GM23338 (cell line): ENCODE data around the gene SORCS2. TPM values are rescaled to one million over a fixed set of nuclear protein-coding genes. Genes with fewer than 3 reads are reported as not detected.
A peak's percentile ranks its signal among the peaks of the same experiment; 100 is the strongest.

ENCODE experiments used
- ATAC-seq: fragments of 200-7000 bp; cut with Tn5 transposase; 3 replicates; pipeline ENCODE4 v1.9.1; 2020
- DNase-seq: peaks from one replicate; pipeline ENCODE4 v3.0.0-alpha.2; 2015; ENCODE audit warnings: low spot score
- H2AFZ ChIP-seq: fragments of 200-600 bp; sonication (generic); 2 replicates; pipeline ENCODE4 v1.8.0; 2016; ENCODE audit warnings: antibody characterized with exemption, mild to moderate bottlenecking, moderate library complexity
- H3F3A ChIP-seq: fragments of 200-600 bp; sonication (generic); replicated peaks from 2 replicates; pipeline ENCODE4 v1.8.0; 2017; ENCODE audit warnings: antibody characterized with exemption, mixed run types, low read depth
- H3K27ac ChIP-seq: fragments of 200-600 bp; sonication (generic); 2 replicates; pipeline ENCODE4 v1.6.1; 2016; ENCODE audit warnings: low read depth
- H3K27me3 ChIP-seq: fragments of 200-600 bp; sonication (generic); 2 replicates; pipeline ENCODE4 v1.8.0; 2016; ENCODE audit warnings: mild to moderate bottlenecking, mixed run types, moderate library complexity; ENCODE audit not compliant: insufficient read depth
- H3K36me3 ChIP-seq: fragments of 200-600 bp; sonication (generic); 2 replicates; pipeline ENCODE4 v1.8.0; 2016; ENCODE audit warnings: mild to moderate bottlenecking; ENCODE audit not compliant: insufficient read depth
- H3K4me1 ChIP-seq: fragments of 200-600 bp; sonication (generic); 2 replicates; pipeline ENCODE4 v1.8.0; 2016; ENCODE audit warnings: mild to moderate bottlenecking, moderate library complexity; ENCODE audit not compliant: insufficient read depth
- H3K4me2 ChIP-seq: fragments of 200-600 bp; sonication (generic); 2 replicates; pipeline ENCODE4 v1.7.1; 2017; ENCODE audit warnings: mixed run types
- H3K4me3 ChIP-seq: fragments of 200-600 bp; sonication (generic); 2 replicates; pipeline ENCODE4 v1.6.1; 2016; ENCODE audit warnings: mixed run types
- H3K79me2 ChIP-seq: fragments of 200-600 bp; sonication (generic); replicated peaks from 2 replicates; pipeline ENCODE4 v1.8.0; 2017; ENCODE audit warnings: mild to moderate bottlenecking; ENCODE audit not compliant: insufficient read depth
- H3K9me2 ChIP-seq: fragments of 200-600 bp; sonication (generic); 2 replicates; pipeline ENCODE4 v1.8.0; 2017; ENCODE audit not compliant: insufficient read depth
- H4K20me1 ChIP-seq: fragments of 200-600 bp; sonication (generic); replicated peaks from 2 replicates; pipeline ENCODE4 v1.8.0; 2017; ENCODE audit warnings: mild to moderate bottlenecking; ENCODE audit not compliant: insufficient read depth
- H3K27ac Mint-ChIP-seq: 2 replicates; pipeline ENCODE4 v1.8.0; 2020; ENCODE audit warnings: inconsistent platforms, mild to moderate bottlenecking, moderate library complexity, mixed read lengths
- H3K27me3 Mint-ChIP-seq: 3 replicates; pipeline ENCODE4 v1.8.0; 2022; ENCODE audit warnings: low read depth, mild to moderate bottlenecking, moderate library complexity, mixed read lengths, inconsistent platforms; ENCODE audit not compliant: insufficient read depth, poor library complexity
- H3K36me3 Mint-ChIP-seq: 3 replicates; pipeline ENCODE4 v1.8.0; 2021; ENCODE audit warnings: low read depth, mild to moderate bottlenecking, inconsistent platforms, moderate library complexity, mixed read lengths
- H3K4me1 Mint-ChIP-seq: 3 replicates; pipeline ENCODE4 v1.8.0; 2020; ENCODE audit warnings: mild to moderate bottlenecking, inconsistent platforms, mixed read lengths
- H3K4me3 Mint-ChIP-seq: 3 replicates; pipeline ENCODE4 v1.8.0; 2021; ENCODE audit warnings: moderate library complexity, mild to moderate bottlenecking, inconsistent platforms, mixed read lengths
- H3K9me3 Mint-ChIP-seq: 3 replicates; pipeline ENCODE4 v1.8.0; 2020; ENCODE audit warnings: moderate library complexity, mild to moderate bottlenecking, inconsistent platforms, mixed read lengths
- EZH2phosphoT487 ChIP-seq: fragments of 200-600 bp; sonication (generic); IDR thresholded peaks from one replicate; pipeline ENCODE4 v1.8.1; 2018; ENCODE audit warnings: antibody characterized with exemption; ENCODE audit not compliant: unreplicated experiment
- JUNB ChIP-seq: IDR thresholded peaks from one replicate; pipeline ENCODE4 v1.6.1; 2016; ENCODE audit warnings: antibody characterized with exemption; ENCODE audit not compliant: unreplicated experiment
- POLR2AphosphoS5 ChIP-seq: IDR thresholded peaks from 2 replicates; pipeline ENCODE4 v1.6.1; 2016; ENCODE audit warnings: antibody characterized with exemption, low read depth
- STAT1 ChIP-seq: IDR thresholded peaks from one replicate; pipeline ENCODE4 v1.6.1; 2016; ENCODE audit warnings: antibody characterized with exemption; ENCODE audit not compliant: unreplicated experiment
- ZNF331 ChIP-seq: fragments of 250-450 bp; sonication (Bioruptor Pico); IDR thresholded peaks from 2 replicates; pipeline ENCODE4 v1.5.0; 2020; ENCODE audit warnings: low read depth, mild to moderate bottlenecking, moderate library complexity
- polyA plus RNA-seq: library from polyadenylated mRNA; unstranded; fragments of >200 nt; fragmentation: Nextera tagmentation; extraction: Ambion mirVana; gene quantifications from 2 replicates; pipeline ENCODE4 v1.2.1, GENCODE V29; 2016
- total RNA-seq: library from RNA; depleted of rRNA; stranded (reverse); fragments of >200 nt; shearing (Covaris generic); gene quantifications from 2 replicates; pipeline ENCODE4 v1.2.3, GENCODE V29; 2014
- TF ChIP-seq, protein P1 (sequence below), 2 experiments: fragments of 200-600 bp in 1 of 2; sonication (generic) in 1 of 2; conservative IDR thresholded peaks; 2 replicates each; pipeline versions ENCODE4 v1.5.1 to v1.6.1; 2016 to 2017; ENCODE audit warnings: antibody characterized with exemption in 2 of 2, low read depth in 2 of 2, mild to moderate bottlenecking in 2 of 2, moderate library complexity in 1 of 2
- TF ChIP-seq, protein P2 (sequence below): IDR thresholded peaks from one replicate; pipeline ENCODE4 v1.6.1; 2018; ENCODE audit warnings: antibody characterized with exemption; ENCODE audit not compliant: unreplicated experiment
- TF ChIP-seq, protein P3 (sequence below): IDR thresholded peaks from 2 replicates; pipeline ENCODE4 v1.6.1; 2016; ENCODE audit warnings: antibody characterized with exemption

Gene SORCS2
- total and polyA plus RNA-seq, 2 experiments from 2014 or later: 0.47 to 2.4 TPM

DNA sequence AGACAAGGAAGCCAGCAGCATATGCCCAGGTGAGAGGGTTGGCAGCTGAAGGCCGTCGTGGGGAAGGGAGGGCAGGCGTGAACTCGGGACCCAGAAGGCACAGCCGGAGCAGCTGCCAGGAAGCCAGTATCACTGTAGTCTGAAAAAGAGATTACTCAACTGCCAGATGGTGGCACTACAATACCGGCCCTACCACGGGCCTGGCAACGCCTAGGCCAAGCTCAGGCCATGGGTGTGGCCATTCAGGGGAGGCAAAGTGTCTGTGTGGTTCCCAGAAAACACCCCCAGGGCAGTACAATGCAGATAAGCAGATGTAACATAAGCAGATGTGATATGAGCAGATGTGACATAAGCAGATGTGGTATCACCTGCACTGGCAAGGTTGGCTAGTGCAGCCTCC, 511.4 kb downstream of the SORCS2 start:
- Histone ChIP-seq H3K9me2 (no peaks in the 10 kb centered on the region), H4K20me1 (no peaks in the 10 kb centered on the region), H2AFZ (no peak overlapping the region), H3K4me1 (peaks cover 2% of the 10 kb centered on the region; the same call in 1 of the 2 replicates), H3F3A (no peaks in the 10 kb centered on the region), H3K27me3 (no peaks in the 10 kb centered on the region), H3K79me2 (no peaks in the 10 kb centered on the region), H3K36me3 (no peaks in the 10 kb centered on the region), H3K27ac (no peak overlapping the region), H3K4me3 (no peak overlapping the region), H3K4me2 (no peak overlapping the region)
- Mint-ChIP-seq H3K4me3 (no peak overlapping the region), H3K36me3 (no peaks in the 10 kb centered on the region), H3K27me3 (peaks cover 14% of the 10 kb centered on the region), H3K9me3 (no peaks in the 10 kb centered on the region), H3K4me1 (peaks cover 16% of the 10 kb centered on the region), H3K27ac (no peak overlapping the region)
- TF ChIP-seq POLR2AphosphoS5: no peak
- TF ChIP-seq, protein P1, sequence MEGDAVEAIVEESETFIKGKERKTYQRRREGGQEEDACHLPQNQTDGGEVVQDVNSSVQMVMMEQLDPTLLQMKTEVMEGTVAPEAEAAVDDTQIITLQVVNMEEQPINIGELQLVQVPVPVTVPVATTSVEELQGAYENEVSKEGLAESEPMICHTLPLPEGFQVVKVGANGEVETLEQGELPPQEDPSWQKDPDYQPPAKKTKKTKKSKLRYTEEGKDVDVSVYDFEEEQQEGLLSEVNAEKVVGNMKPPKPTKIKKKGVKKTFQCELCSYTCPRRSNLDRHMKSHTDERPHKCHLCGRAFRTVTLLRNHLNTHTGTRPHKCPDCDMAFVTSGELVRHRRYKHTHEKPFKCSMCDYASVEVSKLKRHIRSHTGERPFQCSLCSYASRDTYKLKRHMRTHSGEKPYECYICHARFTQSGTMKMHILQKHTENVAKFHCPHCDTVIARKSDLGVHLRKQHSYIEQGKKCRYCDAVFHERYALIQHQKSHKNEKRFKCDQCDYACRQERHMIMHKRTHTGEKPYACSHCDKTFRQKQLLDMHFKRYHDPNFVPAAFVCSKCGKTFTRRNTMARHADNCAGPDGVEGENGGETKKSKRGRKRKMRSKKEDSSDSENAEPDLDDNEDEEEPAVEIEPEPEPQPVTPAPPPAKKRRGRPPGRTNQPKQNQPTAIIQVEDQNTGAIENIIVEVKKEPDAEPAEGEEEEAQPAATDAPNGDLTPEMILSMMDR (conservative IDR thresholded peaks at IDR 0.05; ENCODE audit: low read depth in 2 of 2): 0 out of 4 replicates have a peak, but pooled peaks of 1 of the 2 experiments have one; percentile 3
- TF ChIP-seq, protein P2, sequence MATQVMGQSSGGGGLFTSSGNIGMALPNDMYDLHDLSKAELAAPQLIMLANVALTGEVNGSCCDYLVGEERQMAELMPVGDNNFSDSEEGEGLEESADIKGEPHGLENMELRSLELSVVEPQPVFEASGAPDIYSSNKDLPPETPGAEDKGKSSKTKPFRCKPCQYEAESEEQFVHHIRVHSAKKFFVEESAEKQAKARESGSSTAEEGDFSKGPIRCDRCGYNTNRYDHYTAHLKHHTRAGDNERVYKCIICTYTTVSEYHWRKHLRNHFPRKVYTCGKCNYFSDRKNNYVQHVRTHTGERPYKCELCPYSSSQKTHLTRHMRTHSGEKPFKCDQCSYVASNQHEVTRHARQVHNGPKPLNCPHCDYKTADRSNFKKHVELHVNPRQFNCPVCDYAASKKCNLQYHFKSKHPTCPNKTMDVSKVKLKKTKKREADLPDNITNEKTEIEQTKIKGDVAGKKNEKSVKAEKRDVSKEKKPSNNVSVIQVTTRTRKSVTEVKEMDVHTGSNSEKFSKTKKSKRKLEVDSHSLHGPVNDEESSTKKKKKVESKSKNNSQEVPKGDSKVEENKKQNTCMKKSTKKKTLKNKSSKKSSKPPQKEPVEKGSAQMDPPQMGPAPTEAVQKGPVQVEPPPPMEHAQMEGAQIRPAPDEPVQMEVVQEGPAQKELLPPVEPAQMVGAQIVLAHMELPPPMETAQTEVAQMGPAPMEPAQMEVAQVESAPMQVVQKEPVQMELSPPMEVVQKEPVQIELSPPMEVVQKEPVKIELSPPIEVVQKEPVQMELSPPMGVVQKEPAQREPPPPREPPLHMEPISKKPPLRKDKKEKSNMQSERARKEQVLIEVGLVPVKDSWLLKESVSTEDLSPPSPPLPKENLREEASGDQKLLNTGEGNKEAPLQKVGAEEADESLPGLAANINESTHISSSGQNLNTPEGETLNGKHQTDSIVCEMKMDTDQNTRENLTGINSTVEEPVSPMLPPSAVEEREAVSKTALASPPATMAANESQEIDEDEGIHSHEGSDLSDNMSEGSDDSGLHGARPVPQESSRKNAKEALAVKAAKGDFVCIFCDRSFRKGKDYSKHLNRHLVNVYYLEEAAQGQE: no peak
- DNase-seq (no peak), ATAC-seq (no peak)

DNA sequence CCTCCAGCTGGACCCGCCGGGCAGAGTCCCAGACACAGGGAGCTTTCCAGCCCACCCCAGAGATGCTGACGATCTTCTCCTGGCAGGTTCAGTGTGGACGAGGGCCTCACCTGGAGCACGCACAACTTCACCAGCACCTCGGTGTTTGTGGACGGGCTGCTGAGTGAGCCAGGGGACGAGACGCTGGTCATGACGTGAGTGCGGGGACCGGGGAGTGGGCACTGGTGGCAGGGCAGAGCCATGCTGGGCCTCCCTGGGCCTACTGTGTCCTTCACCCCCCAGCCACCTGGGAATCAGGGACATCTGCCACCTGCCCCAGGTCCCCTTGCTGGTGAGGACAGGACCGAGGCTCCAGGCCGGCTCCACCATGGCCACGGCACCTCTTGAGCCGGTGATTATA, 511.8 kb downstream of the SORCS2 start:
- Histone ChIP-seq H3K4me3 (no peak overlapping the region), H2AFZ (no peak overlapping the region), H3K4me2 (no peak overlapping the region), H3K36me3 (no peaks in the 10 kb centered on the region), H3K79me2 (no peaks in the 10 kb centered on the region), H3K9me2 (no peaks in the 10 kb centered on the region), H3K27ac (no peak overlapping the region), H3F3A (no peaks in the 10 kb centered on the region), H4K20me1 (no peaks in the 10 kb centered on the region), H3K4me1 (peaks cover under 1% of the 10 kb centered on the region; the same call in 1 of the 2 replicates), H3K27me3 (no peaks in the 10 kb centered on the region)
- Mint-ChIP-seq H3K9me3 (no peaks in the 10 kb centered on the region), H3K36me3 (no peaks in the 10 kb centered on the region), H3K4me3 (no peak overlapping the region), H3K4me1 (peaks cover 13% of the 10 kb centered on the region), H3K27me3 (peaks cover 14% of the 10 kb centered on the region), H3K27ac (no peak overlapping the region)
- ATAC-seq (no peak), DNase-seq (no peak)
- TF ChIP-seq JUNB (no peak), STAT1 (no peak), EZH2phosphoT487 (no peak), ZNF331 (CRISPR knock-in tag) (no peak)
- TF ChIP-seq, protein P3, sequence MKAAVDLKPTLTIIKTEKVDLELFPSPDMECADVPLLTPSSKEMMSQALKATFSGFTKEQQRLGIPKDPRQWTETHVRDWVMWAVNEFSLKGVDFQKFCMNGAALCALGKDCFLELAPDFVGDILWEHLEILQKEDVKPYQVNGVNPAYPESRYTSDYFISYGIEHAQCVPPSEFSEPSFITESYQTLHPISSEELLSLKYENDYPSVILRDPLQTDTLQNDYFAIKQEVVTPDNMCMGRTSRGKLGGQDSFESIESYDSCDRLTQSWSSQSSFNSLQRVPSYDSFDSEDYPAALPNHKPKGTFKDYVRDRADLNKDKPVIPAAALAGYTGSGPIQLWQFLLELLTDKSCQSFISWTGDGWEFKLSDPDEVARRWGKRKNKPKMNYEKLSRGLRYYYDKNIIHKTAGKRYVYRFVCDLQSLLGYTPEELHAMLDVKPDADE: no peak
- TF ChIP-seq, protein P1 (conservative IDR thresholded peaks at IDR 0.05; ENCODE audit: low read depth in 2 of 2): no peak
